ENCODE results near the gene TRHDE. TPM values are rescaled to one million over a fixed set of nuclear protein-coding genes. Genes with fewer than 3 reads are reported as not detected.
"Not testable (repeated sequence)": the region's sequence is repeated elsewhere in the genome, so short reads cannot be mapped to it uniquely, and the experiment has no call there.

TRHDE gene
- total and polyA plus RNA-seq, 4 donors = 0.19 to 7.5 (median 3.5) TPM

- peak; percentile 27 for ATAC-seq (ENCODE audit: insufficient read depth, low FRiP score)
- no peak for TF ChIP-seq CTCF (IDR thresholded peaks at IDR 0.05; ENCODE audit: control extremely low read depth, extremely low read depth)
- H3K4me3 ChIP-seq = no peak overlapping the region
- no peak overlapping the region for H3K27ac ChIP-seq (ENCODE audit: low read depth in 1 of 2, low read length in 1 of 2)
- peaks cover 0 to 6% (median 0%) of the 10 kb centered on the region in 5 donors for H3K4me1 ChIP-seq (ENCODE audit: control insufficient read depth in 5 of 5, insufficient read depth in 5 of 5, low read length in 5 of 5)
- no peak overlapping the region for H3K9ac ChIP-seq (ENCODE audit: insufficient read depth in 1 of 2, low read length in 2 of 2)
- H3K9me3 ChIP-seq (ENCODE audit: control insufficient read depth in 4 of 4, insufficient read depth in 3 of 4, low read length in 3 of 4) = no peaks in the 10 kb centered on the region
- no peaks in the 10 kb centered on the region for H3K36me3 ChIP-seq (ENCODE audit: control insufficient read depth in 4 of 4, insufficient read depth in 4 of 4, low read length in 4 of 4)
- no peaks in the 10 kb centered on the region for H3K27me3 ChIP-seq (ENCODE audit: control insufficient read depth in 3 of 3, insufficient read depth in 3 of 3, low read length in 2 of 3)
- WGBS, 2 donors = 49 to 90% methylated on average over 3 of the region's 3 CpGs
- DNase-seq = peak in 2 of 3 donors; percentile 2 to 43
These were observed 239.7 kb downstream of the TRHDE start for GRCh38 chr12:72511906-72512305.

GRCh38 chr12:72520044-72520678 is 248.0 kb downstream of the TRHDE start:
- not testable (repeated sequence) for ATAC-seq (ENCODE audit: insufficient read depth, low FRiP score); H3K4me1 ChIP-seq (ENCODE audit: control insufficient read depth in 5 of 5, insufficient read depth in 5 of 5, low read length in 5 of 5); DNase-seq; H3K36me3 ChIP-seq (ENCODE audit: control insufficient read depth in 4 of 4, insufficient read depth in 4 of 4, low read length in 4 of 4); H3K4me3 ChIP-seq; H3K27ac ChIP-seq (ENCODE audit: low read depth in 1 of 2, low read length in 1 of 2); H3K27me3 ChIP-seq (ENCODE audit: control insufficient read depth in 3 of 3, insufficient read depth in 3 of 3, low read length in 2 of 3); H3K9ac ChIP-seq (ENCODE audit: insufficient read depth in 1 of 2, low read length in 2 of 2); H3K9me3 ChIP-seq (ENCODE audit: control insufficient read depth in 4 of 4, insufficient read depth in 3 of 4, low read length in 3 of 4)
- 95% methylated on average over 23 to 27 of the region's 27 CpGs for WGBS, 2 donors

- H3K4me1 ChIP-seq (ENCODE audit: control insufficient read depth in 5 of 5, insufficient read depth in 5 of 5, low read length in 5 of 5) = no peaks in the 10 kb centered on the region
- TF ChIP-seq CTCF (IDR thresholded peaks at IDR 0.05; ENCODE audit: control extremely low read depth, extremely low read depth) = no peak
- ATAC-seq (ENCODE audit: insufficient read depth, low FRiP score) = no peak
- no peak overlapping the region for H3K27ac ChIP-seq (ENCODE audit: low read depth in 1 of 2, low read length in 1 of 2)
- H3K9me3 ChIP-seq (ENCODE audit: control insufficient read depth in 4 of 4, insufficient read depth in 3 of 4, low read length in 3 of 4) = no peaks in the 10 kb centered on the region
- WGBS, 2 donors = 79 to 83% methylated on average over 3 of the region's 3 CpGs
- no peak overlapping the region for H3K4me3 ChIP-seq
- no peaks in the 10 kb centered on the region for H3K27me3 ChIP-seq (ENCODE audit: control insufficient read depth in 3 of 3, insufficient read depth in 3 of 3, low read length in 2 of 3)
- no peaks in the 10 kb centered on the region for H3K36me3 ChIP-seq (ENCODE audit: control insufficient read depth in 4 of 4, insufficient read depth in 4 of 4, low read length in 4 of 4)
- H3K9ac ChIP-seq (ENCODE audit: insufficient read depth in 1 of 2, low read length in 2 of 2) = no peak overlapping the region
- no peak for DNase-seq
These were observed 249.2 kb downstream of the TRHDE start for GRCh38 chr12:72521326-72521725.

GRCh38 chr12:72522411-72522810 is 250.2 kb downstream of the TRHDE start:
- Histone ChIP-seq H3K27ac (ENCODE audit: low read depth in 1 of 2, low read length in 1 of 2) (no peak overlapping the region), H3K36me3 (ENCODE audit: control insufficient read depth in 4 of 4, insufficient read depth in 4 of 4, low read length in 4 of 4) (no peaks in the 10 kb centered on the region), H3K9me3 (ENCODE audit: control insufficient read depth in 4 of 4, insufficient read depth in 3 of 4, low read length in 3 of 4) (no peaks in the 10 kb centered on the region), H3K9ac (ENCODE audit: insufficient read depth in 1 of 2, low read length in 2 of 2) (no peak overlapping the region), H3K27me3 (ENCODE audit: control insufficient read depth in 3 of 3, insufficient read depth in 3 of 3, low read length in 2 of 3) (no peaks in the 10 kb centered on the region), H3K4me3 (no peak overlapping the region), H3K4me1 (ENCODE audit: control insufficient read depth in 5 of 5, insufficient read depth in 5 of 5, low read length in 5 of 5) (no peaks in the 10 kb centered on the region)
- DNase-seq = no peak
- no peak for TF ChIP-seq CTCF (IDR thresholded peaks at IDR 0.05; ENCODE audit: control extremely low read depth, extremely low read depth)
- no peak for ATAC-seq (ENCODE audit: insufficient read depth, low FRiP score)
- WGBS, 2 donors = 47 to 50% methylated on average over 1 of the region's 1 CpG
